HG03558 (cell line): ENCODE data around the gene MAP2.

Experiments
- ATAC-seq: cut with Tn5 transposase; IDR thresholded peaks from one replicate; pipeline ENCODE4 v1.9.1; 2021; ENCODE audit warnings: moderate number of reproducible peaks; ENCODE audit not compliant: unreplicated experiment; ENCODE audit errors: extremely low read depth

Gene MAP2

DNA sequence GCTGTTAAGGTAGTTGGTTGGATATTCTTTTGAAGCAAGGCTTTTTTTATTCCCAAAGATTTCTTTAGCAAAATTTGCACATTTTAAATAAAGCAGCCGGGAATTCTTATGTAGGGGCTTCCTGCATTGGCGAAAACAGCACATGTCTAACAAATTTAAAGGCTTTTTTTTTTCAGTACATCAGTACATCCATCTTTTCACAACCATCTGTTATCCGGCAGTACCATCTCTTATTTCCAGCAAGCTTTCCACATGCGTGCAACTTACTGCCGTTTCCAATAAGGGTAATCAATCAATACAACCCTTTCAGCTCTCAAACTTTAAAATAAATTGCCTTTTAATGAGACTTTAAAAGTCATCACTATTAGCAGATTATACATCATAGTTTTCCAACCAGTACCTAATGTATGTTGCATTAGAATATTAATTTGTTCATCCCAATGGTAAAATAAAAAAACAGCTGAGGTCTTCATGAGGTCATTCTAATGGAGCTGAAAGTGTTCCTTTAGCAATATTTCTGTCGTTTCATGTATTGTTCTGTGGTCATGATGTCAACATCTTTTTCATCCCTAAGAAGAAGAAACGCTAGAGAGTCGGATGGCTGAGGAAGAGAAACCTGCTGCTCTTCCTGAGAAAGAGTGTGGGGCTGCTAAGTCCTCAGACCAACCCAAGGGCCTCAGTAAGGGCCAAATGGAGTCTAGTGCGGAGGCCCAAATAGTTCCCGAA is 266.3 kb downstream of the MAP2 start:
- no peak for ATAC-seq

GRCh38 chr2:209694748-209695147 is 270.9 kb downstream of the MAP2 start:
- ATAC-seq = no peak

GRCh38 chr2:209696836-209697711 is 273.2 kb downstream of the MAP2 start:
- ATAC-seq = peak; percentile 66

- no peak for ATAC-seq
These were observed 278.9 kb downstream of the MAP2 start for GRCh38 chr2:209702775-209703174.

- no peak for ATAC-seq
These were observed 289.4 kb downstream of the MAP2 start for GRCh38 chr2:209713219-209713618.

DNA sequence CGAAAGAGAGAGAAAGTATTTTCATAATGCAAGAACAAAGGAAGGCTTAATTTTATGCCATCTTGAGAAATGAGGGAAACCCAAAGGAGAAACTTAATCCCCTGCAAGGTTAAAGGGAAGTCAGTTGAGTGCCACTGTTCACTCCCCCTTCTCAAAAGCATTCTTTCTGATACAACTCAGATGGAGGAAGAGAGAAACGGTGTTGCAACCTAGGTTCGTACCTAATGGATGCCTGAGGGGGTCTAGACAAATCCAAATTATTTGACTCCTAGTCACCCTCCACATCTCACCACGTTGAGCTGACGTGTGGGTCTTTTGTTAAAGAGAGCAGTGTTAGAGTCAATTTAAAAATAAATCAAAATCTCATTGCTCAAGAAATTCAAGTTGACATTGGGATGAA is 295.2 kb downstream of the MAP2 start:
- no peak for ATAC-seq

- no peak for ATAC-seq
These were observed 297.6 kb downstream of the MAP2 start for GRCh38 chr2:209721497-209721896.

DNA sequence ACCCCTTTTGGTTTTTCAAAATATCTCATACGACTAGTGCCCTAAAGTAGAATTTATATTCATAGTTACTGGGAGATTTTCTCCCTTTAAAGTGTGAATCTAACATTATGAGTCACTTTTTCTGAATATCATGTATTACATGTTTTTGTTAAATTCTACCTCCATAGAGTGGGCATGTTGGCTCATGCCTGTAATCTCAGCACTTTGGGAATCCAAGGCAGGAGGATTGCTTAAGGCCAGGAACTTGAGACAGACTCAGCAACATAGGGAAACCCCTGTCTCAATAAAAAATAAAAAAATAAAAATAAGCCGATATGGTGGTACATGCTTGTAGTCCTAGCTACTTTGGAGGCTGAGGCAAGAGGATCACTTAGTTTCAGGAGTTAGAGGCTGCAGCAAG is 302.5 kb downstream of the MAP2 start:
- ATAC-seq = no peak

- no peak for ATAC-seq
These were observed 303.2 kb downstream of the MAP2 start for GRCh38 chr2:209727077-209727476.

DNA sequence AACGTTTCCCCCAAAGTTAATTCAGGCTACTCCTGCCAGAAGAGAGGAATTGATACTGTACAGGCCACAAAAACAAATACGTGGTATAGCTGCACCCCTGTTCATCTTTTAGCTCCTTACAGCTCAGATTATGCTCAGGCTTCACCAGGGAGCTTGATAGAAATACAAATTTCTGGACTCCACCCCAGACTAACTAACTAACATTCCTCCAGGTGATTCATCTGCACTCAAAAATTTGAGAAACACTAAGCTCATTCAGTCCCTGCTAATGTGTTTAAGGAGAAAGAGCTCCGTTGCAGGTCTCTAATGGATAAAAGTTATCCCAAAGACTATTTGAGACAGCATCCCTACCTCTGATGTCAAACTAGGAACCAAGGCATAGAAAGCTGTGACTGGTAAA is 311.0 kb downstream of the MAP2 start:
- no peak for ATAC-seq

GRCh38 chr2:209741953-209742352 is 318.1 kb downstream of the MAP2 start:
- no peak for ATAC-seq

- ATAC-seq = no peak
These were observed 329.2 kb downstream of the MAP2 start for GRCh38 chr2:209753020-209753419.

DNA sequence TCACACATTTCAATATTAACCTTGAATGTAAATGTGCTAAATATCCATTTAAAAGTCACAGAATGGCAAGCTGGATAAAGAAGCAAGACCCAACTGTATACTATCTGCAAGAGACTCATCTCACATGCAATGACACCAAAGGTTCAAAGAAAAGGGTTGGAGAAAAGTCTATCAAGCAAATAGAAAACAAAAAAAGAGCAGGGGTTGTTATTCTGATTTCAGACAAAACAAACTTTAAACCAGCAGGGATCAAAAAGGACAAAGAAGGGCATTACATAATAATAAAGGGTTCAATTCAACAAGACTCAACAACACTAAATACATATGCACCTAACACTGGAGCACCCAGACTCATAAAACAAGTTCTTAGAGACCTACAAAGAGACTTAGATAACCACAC is 333.3 kb downstream of the MAP2 start:
- ATAC-seq = no peak

- ATAC-seq = no peak
These were observed 337.7 kb downstream of the MAP2 start for GRCh38 chr2:209761566-209761965.

DNA sequence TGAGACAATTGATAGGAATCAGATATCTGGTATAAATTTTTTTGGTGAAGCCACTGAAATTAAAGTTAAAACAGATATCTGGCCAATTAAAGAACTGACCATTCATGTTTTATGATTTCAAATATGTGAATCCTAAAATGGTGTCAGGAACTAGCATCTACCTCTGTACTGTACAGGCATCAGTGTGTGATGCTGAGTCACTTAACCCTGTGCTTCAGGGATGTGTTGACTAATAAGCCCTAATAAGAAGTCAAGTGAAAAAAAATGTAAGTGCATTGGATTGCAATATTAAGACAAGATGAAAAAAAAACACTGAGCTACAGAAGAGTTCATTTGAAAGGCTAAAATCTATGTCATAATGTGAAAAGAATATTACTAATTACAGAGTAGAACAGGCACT is 338.7 kb downstream of the MAP2 start:
- no peak for ATAC-seq

- no peak for ATAC-seq
These were observed 339.3 kb downstream of the MAP2 start for GRCh38 chr2:209763106-209763505.

- ATAC-seq = no peak
These were observed 342.8 kb downstream of the MAP2 start for GRCh38 chr2:209766613-209767012.

DNA sequence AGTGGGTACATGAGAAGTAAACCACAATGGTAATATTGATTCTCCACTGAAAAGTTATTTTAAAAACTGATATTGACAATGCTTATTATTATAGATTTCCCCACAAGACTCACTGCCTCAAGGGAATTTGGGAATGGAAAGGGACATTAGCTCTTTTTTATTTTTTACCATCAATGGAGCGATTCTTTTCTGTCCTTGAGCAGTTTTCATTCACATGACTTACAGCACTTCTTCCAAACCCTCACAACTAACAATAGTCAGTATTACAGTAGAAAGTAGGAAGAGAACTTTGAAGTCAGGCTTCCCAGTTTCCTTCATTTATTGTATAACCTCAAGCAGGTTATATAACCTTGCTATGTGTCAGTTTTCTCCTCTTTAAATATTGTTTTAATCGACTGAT is 343.5 kb downstream of the MAP2 start:
- ATAC-seq = no peak

GRCh38 chr2:209768557-209768956 is 344.7 kb downstream of the MAP2 start:
- no peak for ATAC-seq

GRCh38 chr2:209771474-209772289 is 347.8 kb downstream of the MAP2 start, which contains the start of gene UNC80:
TSS of gene UNC80 (plus strand) at chr2:209771832. CDS start at chr2:209772073, 241 bp downstream.
- no peak for ATAC-seq

- ATAC-seq = no peak
These were observed 348.4 kb downstream of the MAP2 start for GRCh38 chr2:209772290-209772685.
